ACHN (cell line): ENCODE data around the gene CNDP1.
"Not testable (repeated sequence)": the region's sequence is repeated elsewhere in the genome, so short reads cannot be mapped to it uniquely, and the experiment has no call there.

Experiments used
- DNase-seq: peaks from one replicate; pipeline ENCODE4 v3.0.0-alpha.2; 2015
- in situ Hi-C: cut with HindIII; loops from 2 replicates; pipeline ENCODE4 v1.10.0; 2017; ENCODE audit warnings: low sequenced_read_pairs, low pct_ligation_motif_present, low pct_unique_long_range_greater_than_20kb

Gene CNDP1

GRCh38 chr18:74565164-74565563, 30.9 kb downstream of the CNDP1 start:
- in situ Hi-C loops, DNase-seq: not testable (repeated sequence)

GRCh38 chr18:74565993-74566392, 31.7 kb downstream of the CNDP1 start:
- in situ Hi-C loops, result not testable (repeated sequence)

DNA sequence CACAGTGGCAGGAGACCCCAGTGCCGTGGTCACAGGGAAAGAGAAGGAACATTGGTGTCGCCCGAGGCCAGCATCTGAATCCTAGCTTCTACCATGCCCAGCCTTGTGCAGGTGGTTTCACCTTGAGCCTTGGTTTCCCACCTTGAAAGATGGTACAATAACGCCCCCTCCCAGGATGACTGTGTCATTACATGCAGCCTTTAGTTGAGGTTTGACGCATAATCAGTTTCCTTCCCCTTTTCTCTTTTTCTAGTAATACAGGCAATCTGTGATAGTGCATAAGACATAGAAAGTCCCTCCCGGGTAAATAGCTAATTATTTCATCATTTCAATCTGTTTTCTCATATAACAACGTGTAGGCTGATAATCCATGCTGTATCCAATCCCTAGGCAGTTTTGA, 33.5 kb downstream of the CNDP1 start:
- in situ Hi-C loops, result no loop called here

More at GRCh38 chr18:74565993-74566392, 31.7 kb downstream of the CNDP1 start:
- not testable (repeated sequence) for DNase-seq

DNA sequence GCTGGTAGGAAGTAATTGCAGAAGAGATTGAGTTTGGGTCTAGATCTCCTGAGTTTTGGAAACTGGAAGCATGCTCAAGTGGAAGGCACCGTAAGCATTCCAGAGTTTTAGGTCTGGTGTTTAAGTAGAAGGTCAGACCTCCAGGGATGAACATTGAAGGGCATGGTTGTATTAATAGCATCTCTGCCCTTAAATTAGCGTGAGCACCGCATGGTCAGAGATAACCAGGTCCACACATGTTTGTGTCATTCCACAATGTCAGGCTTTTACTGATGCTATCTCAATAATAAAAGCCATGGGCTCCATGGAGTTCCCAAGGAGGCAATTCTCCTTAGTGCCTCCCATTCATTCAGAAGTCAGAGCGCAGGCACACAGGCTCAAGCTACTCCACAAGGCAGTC, 35.1 kb downstream of the CNDP1 start:
- no peak for DNase-seq
- in situ Hi-C loops, result no loop called here

More for the DNA sequence above, 33.5 kb downstream of the CNDP1 start:
- DNase-seq, result no peak

DNA sequence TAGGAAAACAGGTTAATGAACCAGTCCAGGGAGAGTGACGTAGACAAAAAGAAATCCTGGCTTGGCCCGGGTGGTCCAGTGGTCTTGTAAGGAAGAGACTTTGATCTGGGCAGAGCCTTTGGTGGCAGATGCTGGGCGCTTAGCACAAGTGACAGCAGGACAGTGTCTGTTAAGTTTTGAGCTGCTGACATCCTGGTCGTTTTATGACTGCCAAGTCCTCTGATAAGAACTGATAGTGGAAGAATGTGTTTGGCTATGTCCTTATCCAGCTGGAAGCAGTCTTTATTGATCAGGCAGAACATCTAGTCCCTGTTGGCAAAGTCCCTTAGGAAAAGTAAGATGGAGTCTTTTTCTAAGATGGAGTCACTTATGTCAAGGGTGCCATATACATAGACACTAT, 36.0 kb downstream of the CNDP1 start:
- DNase-seq, result no peak
- in situ Hi-C loops, result no loop called here

DNA sequence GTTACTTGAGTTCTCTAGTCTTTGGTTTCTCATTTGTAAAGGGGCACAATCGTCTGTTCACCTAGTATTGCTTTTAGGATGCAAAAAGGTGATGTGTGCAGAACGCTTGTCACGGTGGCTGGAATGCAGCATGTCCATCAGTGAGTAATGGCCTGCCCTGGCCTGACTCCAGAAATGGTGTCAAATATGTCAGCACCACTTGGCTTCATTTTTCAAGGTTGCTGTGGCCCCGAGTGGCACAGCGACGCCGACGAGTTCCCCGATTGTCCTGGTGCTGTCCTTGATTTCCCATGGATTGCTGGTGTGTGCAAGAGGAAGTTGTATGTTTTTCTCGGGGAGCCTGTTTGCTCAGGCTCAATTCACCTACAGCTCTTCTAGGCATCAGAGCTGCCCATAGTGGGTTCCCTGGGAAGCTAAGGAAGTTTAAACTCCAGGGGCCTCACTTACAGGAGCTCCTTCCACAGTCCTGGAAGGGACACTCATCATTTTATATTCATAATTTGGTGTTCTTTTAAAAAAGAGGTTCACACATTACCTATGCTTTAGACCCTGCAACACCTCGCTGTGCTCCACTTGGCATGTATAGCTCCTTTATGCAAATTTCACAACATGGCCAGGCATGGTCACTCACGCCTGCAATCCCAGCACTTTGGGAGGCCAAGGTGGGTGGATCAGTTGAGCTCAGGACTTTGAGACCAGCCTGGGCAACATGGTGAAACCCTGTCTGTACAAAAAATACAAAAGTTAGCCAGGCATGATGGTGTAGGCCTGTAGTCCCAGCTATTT, 37.8 kb downstream of the CNDP1 start:
- no peak for DNase-seq
- in situ Hi-C loops, result no loop called here

- in situ Hi-C loops, result no loop called here
- no peak for DNase-seq
Measured at GRCh38 chr18:74573053-74573452, 38.8 kb downstream of the CNDP1 start.

GRCh38 chr18:74574916-74575315, 40.6 kb downstream of the CNDP1 start:
- in situ Hi-C loops, result no loop called here
- DNase-seq, result no peak

DNA sequence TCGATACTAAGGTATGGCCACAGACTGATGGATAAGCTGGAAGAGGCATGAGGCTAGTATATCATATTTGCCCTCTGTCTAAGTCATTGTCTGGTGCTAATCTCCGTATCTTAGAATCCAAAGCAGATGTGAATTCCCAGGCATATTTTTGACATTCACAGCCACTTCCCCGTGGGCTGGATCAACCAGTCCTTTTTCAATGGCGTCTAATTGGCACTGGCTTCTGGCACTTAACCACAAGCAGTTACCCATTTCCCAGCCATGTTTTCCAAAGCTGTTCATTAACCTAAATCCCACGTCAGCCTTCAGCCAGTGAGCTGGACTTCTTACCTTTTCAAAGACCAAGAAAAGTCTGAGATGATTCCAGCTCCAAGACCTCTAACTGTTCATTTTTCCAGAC, 42.7 kb downstream of the CNDP1 start:
- peak; percentile 49 for DNase-seq
- in situ Hi-C loops, result no loop called here

GRCh38 chr18:74579496-74580065, 45.3 kb downstream of the CNDP1 start:
- peak; percentile 3 for DNase-seq
- in situ Hi-C loops, result no loop called here

GRCh38 chr18:74582642-74583041, 48.3 kb downstream of the CNDP1 start:
- in situ Hi-C loops, result no loop called here
- no peak for DNase-seq

DNA sequence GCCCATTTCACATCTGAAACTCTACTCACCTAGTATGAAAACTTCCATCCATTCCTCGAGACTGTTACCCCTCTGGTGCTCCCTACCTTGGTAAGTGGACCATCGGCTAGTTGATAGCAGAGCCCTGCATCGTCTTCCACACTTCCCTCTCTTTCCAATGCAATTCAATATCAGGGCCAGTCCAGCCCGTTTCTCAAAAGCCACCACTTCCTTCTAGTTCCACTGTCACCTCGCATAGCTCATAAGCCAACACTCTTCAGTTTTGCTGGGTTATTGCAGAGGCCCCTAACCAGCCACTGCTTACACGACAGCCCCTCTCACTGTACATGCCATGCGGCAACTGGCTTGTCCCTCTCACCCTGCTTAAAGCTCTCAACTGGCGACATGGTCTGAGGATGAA, 53.1 kb downstream of the CNDP1 start:
- in situ Hi-C loops, result no loop called here
- no peak for DNase-seq

GRCh38 chr18:74589021-74589420, 54.7 kb downstream of the CNDP1 start:
- DNase-seq, result no peak
- in situ Hi-C loops, result no loop called here

GRCh38 chr18:74589811-74590210, 55.5 kb downstream of the CNDP1 start:
- in situ Hi-C loops, result no loop called here
- DNase-seq, result no peak

DNA sequence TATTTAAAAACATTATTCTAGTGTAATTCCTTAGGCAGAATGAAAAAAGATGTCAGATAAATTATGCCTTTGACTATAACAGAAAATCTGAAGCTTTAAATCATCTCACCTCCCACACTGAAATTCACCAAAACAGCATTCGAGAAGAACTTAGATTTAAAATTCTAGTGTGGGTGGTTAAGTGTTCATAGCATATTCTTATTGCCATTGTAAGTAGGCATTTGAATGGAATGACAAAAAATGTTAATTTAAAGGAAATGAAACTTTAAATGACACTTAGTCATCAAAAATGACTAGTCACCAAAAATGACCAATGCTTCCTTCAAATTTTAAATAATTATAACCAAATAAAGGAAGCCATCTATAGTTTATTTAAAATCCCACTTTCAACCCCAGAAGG, 56.4 kb downstream of the CNDP1 start:
- in situ Hi-C loops, result no loop called here
- no peak for DNase-seq

- in situ Hi-C loops, result no loop called here
- no peak for DNase-seq
Measured at GRCh38 chr18:74595431-74595830, 61.1 kb downstream of the CNDP1 start.

DNA sequence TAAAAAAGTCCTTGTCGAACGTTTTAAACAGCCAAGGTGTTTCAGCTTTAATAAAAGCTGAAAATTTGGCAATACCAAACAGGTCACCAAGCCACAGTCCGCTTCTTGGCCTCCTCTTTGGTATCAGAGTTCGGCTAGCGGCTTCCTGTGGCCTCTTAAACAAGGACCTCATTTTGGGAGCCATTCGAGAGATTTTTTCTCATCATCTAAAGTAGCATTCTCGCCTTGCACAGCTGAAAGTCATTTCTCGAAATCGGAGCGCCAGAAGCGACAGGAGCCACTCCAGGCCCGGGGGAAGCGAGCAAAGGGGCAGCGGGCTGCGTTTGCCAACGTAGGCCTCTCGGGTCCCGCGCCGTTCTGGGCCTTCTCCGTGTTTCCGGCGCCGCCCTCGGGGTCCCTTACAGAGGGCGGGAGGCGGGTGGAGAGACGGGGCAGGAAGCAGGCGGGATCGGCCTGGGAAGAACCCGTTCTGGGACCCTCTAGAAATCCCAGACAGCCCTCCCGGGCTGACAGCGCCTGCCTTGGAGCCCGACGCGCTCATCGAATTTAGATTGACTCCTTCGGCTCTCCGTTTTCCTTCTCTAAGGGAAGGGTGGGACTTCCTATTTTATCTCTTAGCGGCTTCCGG, 62.8 kb downstream of the CNDP1 start:
- in situ Hi-C loops, result no loop called here
- DNase-seq, result peak; percentile 56

- in situ Hi-C loops, result no loop called here
- DNase-seq, result peak; percentile 88
Measured at GRCh38 chr18:74597662-74598349, 63.5 kb downstream of the CNDP1 start, which contains the start of gene ZNF407. Gene ZNF407 (plus strand): TSS chr18:74597870. CDS start chr18:74631020, 33,150 bp downstream.

GRCh38 chr18:74598350-74599001, 64.2 kb downstream of the CNDP1 start:
- in situ Hi-C loops, result no loop called here
- DNase-seq, result peak; percentile 53
